NCI-H748 treated with DMSO at 0.1 percent for 48 hours (cell line): Measurements from ENCODE around the gene ZNF616.
A peak's percentile ranks its signal among the peaks of the same experiment; 100 is the strongest.
"Not testable (repeated sequence)": the region's sequence is repeated elsewhere in the genome, so short reads cannot be mapped to it uniquely, and the experiment has no call there.

Experiments used
- DNase-seq: peaks from one replicate; lab custom pipeline; 2025; lab: John Stamatoyannopoulos, UW

The ZNF616 gene

DNA sequence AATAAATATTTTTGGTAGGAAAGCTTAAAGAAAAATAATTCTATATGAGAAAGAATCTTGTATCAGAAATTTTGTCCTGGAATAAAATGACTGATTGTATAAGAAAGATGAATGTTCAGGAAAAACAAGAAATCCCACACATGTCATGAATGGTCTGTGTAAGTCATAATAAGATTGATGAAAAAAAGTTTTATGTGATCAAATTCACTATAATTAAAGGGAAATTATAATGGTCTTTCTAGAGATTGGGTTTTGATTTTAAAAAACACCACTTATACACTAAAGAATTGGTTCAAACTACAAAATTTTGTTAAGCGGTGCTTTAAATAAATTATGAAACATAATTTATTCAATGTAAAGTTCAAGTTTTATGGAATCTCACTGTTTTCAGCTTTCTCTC is 37.0 kb downstream of the ZNF616 start:
- DNase-seq = no peak

- DNase-seq = no peak
Measured at GRCh38 chr19:52101866-52102562, 37.7 kb downstream of the ZNF616 start.

DNA sequence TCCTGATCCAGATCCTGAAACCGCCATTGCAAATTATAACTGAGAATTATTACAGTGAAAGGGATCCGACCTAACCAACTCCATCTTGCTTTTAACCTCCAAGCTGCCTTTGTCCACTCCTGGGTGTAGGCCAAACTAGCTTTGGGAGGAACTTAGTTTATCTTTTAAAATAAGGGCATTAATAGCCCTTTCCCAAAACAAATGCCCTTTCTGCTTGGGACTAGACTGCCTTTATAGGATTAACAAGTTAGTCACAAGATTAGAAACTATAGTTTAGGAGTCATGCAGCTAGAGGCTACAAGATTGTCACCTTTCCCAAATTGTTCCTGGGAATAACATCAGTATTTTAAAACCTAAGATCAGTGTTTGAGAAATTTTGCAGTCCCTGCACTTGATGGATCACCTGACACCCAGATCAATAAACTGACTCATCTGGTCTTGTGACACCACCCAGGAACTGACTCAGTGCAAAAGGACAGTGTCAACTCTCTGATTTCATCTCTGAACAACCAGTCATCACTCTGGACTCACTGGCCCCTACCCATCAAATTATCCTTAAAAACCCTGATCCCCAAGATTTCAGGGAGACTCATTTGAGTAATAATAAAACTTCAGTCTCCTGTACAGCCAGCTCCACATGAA is 40.1 kb downstream of the ZNF616 start:
- DNase-seq = no peak

GRCh38 chr19:52096416-52096815 is 43.3 kb downstream of the ZNF616 start:
- not testable (repeated sequence) for DNase-seq

- peak; percentile 94 for DNase-seq
Measured at GRCh38 chr19:52095172-52096014, 44.3 kb downstream of the ZNF616 start, which contains the start of gene ZNF841. Gene ZNF841 (minus strand): TSS chr19:52095765. CDS start chr19:52084801, 10,964 bp downstream.

DNA sequence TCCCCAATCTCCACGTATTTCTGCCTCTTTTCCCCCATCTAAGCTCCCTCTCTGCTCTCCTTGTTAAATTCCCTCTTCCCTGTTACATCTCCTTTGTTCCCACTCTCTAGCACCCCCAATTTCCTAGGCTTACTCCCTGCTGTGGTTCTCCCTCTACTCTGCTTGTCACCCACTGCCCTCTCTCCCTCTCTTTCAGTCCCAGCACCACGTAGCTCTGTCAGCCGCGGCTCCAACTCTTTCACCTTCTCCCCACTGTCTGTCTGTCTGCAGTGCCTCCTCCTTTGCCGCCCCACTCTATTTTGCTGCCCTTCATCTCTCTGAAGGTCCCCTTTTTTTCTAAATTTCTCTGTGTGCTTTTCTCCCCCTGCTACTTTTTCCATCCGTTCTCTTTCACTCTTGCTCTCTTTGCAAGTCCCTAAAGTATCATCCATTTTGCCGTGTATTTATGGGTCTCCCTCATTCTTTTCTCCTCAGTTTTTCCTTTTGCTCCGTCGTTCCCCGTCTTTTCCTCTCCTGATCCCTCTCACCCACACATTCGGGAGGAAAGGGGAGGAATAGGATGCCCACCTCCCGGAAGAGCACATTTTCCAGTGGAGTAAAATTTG is 45.1 kb downstream of the ZNF616 start:
- no peak for DNase-seq

GRCh38 chr19:52086481-52086880 is 53.3 kb downstream of the ZNF616 start:
- DNase-seq = no peak

DNA sequence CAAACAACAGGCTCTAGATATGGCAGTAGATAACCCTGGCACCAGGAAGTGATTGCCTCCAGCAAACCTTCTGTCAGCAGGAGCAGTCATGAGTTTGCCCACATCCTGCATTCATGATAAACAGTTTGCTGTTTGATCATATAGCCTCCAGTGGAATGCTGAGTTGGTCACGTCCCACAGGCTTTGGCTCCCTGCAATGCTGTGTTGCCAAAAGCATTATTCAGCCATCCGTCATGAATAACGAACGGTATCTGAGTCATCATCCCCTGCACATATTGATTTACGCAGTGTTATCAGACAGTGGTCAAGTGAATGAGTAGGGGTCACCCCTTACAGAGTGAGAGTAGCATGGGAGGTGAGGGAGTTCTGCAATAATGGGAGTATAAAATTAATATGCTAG is 69.2 kb downstream of the ZNF616 start:
- no peak for DNase-seq

DNA sequence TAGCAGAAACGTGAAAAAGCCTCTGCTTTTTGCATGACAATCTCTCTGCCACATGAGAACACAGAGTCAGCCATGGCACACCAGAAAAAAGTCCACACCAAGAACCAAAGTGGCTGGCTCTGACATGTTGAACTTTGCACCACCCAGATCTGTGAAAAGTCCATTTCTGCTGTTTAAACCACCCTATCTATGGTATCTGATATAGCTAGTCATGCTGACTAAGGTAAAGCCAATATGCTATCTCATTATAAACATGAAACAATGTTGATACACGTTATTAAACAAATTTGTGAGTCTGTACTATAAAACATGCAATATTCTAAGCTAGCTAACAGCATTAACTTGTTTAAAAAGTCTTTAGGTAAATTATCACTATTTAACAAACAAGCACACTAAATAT is 70.1 kb downstream of the ZNF616 start:
- DNase-seq = no peak

- DNase-seq = no peak
Measured at GRCh38 chr19:52066258-52066863, 73.4 kb downstream of the ZNF616 start.

DNA sequence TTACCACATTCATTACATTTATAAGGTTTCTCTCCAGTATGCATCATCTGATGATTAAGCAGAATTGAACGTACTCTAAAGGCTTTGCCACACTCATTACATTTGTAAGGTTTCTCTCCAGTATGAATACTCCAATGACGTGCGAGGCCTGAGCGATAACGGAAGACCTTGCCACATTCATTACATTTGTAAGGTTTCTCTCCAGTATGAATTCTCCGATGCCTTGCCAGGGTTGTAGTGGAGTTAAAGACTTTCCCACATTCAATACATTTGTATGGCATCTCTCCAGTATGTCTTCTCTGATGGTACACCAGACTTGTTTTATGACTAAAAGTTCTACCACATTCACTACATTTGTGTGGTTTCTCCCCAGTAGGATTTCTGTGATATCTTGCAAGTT is 74.3 kb downstream of the ZNF616 start:
- DNase-seq = no peak
